Bronchial epithelial cell (primary cell): Measurements from ENCODE around the gene DLGAP4. TPM values are rescaled to one million over a fixed set of nuclear protein-coding genes. Genes with fewer than 3 reads are reported as not detected.

Experiments
- DNase-seq: peaks from one replicate; pipeline ENCODE4 v3.0.0-alpha.2; 2010; ENCODE audit warnings: low read depth
- FAIRE-seq: peaks from 2 replicates; lab custom pipeline; 2011; peaks lifted over from hg19 to GRCh38; lab: Jason Lieb, UNC
- H3K27me3 ChIP-seq: 2 replicates; pipeline ENCODE4 v1.5.1; 2011; ENCODE audit warnings: low read length; ENCODE audit not compliant: control insufficient read depth, insufficient read depth
- H3K36me3 ChIP-seq: 2 replicates; pipeline ENCODE4 v1.5.1; 2011; ENCODE audit warnings: low read length; ENCODE audit not compliant: control insufficient read depth, insufficient read depth
- H3K4me3 ChIP-seq: 2 replicates; pipeline ENCODE4 v1.5.1; 2011; ENCODE audit warnings: mild to moderate bottlenecking, low read depth, low read length, control low read depth
- CTCF ChIP-seq: IDR thresholded peaks from 2 replicates; pipeline ENCODE4 v1.5.1; 2011; ENCODE audit warnings: mild to moderate bottlenecking, moderate library complexity, low read length, control low read depth, inconsistent platforms; ENCODE audit not compliant: insufficient read depth, severe bottlenecking
- total RNA-seq: library from RNA; depleted of rRNA; stranded (reverse); fragments of >200 nt; gene quantifications from 2 replicates; pipeline ENCODE4 v1.2.1, GENCODE V29; 2014

DLGAP4 gene
- total RNA-seq, 1 donor from 2014 or later: 5.5 TPM

- Histone ChIP-seq H3K27me3 (no peaks in the 10 kb centered on the region), H3K36me3 (no peaks in the 10 kb centered on the region), H3K4me3 (no peak overlapping the region)
- peak; percentile 23 for FAIRE-seq
- TF ChIP-seq CTCF: no peak
- no peak for DNase-seq
These were observed 112.6 kb downstream of the DLGAP4 start for GRCh38 chr20:36418711-36419110.

GRCh38 chr20:36421641-36422040 lies 115.5 kb downstream of the DLGAP4 start:
- no peak overlapping the region for H3K4me3 ChIP-seq
- FAIRE-seq (no peak), DNase-seq (no peak)
- no peaks in the 10 kb centered on the region for H3K36me3 ChIP-seq
- no peaks in the 10 kb centered on the region for H3K27me3 ChIP-seq
- TF ChIP-seq CTCF: no peak

GRCh38 chr20:36424314-36424713 lies 118.2 kb downstream of the DLGAP4 start:
- TF ChIP-seq CTCF: no peak
- Histone ChIP-seq H3K27me3 (no peaks in the 10 kb centered on the region), H3K4me3 (no peak overlapping the region), H3K36me3 (no peaks in the 10 kb centered on the region)
- no peak for DNase-seq
- no peak for FAIRE-seq

GRCh38 chr20:36425166-36425565 lies 119.0 kb downstream of the DLGAP4 start:
- DNase-seq: peak; percentile 27
- Histone ChIP-seq H3K4me3 (no peak overlapping the region), H3K27me3 (no peaks in the 10 kb centered on the region), H3K36me3 (no peaks in the 10 kb centered on the region)
- no peak for TF ChIP-seq CTCF
- FAIRE-seq: no peak

GRCh38 chr20:36431604-36432003 lies 125.5 kb downstream of the DLGAP4 start:
- no peak for TF ChIP-seq CTCF
- DNase-seq (no peak), FAIRE-seq (no peak)
- H3K27me3 ChIP-seq: no peaks in the 10 kb centered on the region
- no peaks in the 10 kb centered on the region for H3K36me3 ChIP-seq
- no peak overlapping the region for H3K4me3 ChIP-seq

GRCh38 chr20:36432096-36432495 lies 126.0 kb downstream of the DLGAP4 start:
- TF ChIP-seq CTCF: no peak
- Histone ChIP-seq H3K27me3 (no peaks in the 10 kb centered on the region), H3K4me3 (no peak overlapping the region), H3K36me3 (no peaks in the 10 kb centered on the region)
- no peak for DNase-seq
- no peak for FAIRE-seq
